Activated CD4-positive, alpha-beta memory T cell treated with anti-CD3 and anti-CD28 coated beads for 36 hours (primary cell): ENCODE data around the gene CD48. TPM values are rescaled to one million over a fixed set of nuclear protein-coding genes. Genes with fewer than 3 reads are reported as not detected.

Experiments
- CTCF ChIA-PET: fragments of 350-600 bp; sonication (Branson Sonifier 250); formaldehyde crosslinking; loops from one replicate; lab custom pipeline; 2021; ENCODE audit warnings: antibody characterized with exemption, inconsistent platforms; lab: Charles Lee
- POLR2A ChIA-PET: fragments of 350-600 bp; sonication (Branson Sonifier 250); formaldehyde crosslinking; loops from one replicate; lab custom pipeline; 2021; ENCODE audit warnings: antibody characterized with exemption; lab: Charles Lee
- DNase-seq: peaks from one replicate; pipeline ENCODE4 v3.0.0-alpha.2; 2020
- H3K27ac Mint-ChIP-seq: one replicate; pipeline ENCODE4 v1.8.0; 2021; ENCODE audit warnings: mixed read lengths
- H3K27me3 Mint-ChIP-seq: one replicate; pipeline ENCODE4 v1.8.0; 2021; ENCODE audit warnings: mixed read lengths
- H3K36me3 Mint-ChIP-seq: one replicate; pipeline ENCODE4 v1.8.0; 2021; ENCODE audit warnings: mixed read lengths
- H3K4me1 Mint-ChIP-seq: one replicate; pipeline ENCODE4 v1.8.0; 2021; ENCODE audit warnings: low read depth, mixed read lengths
- H3K4me3 Mint-ChIP-seq: one replicate; pipeline ENCODE4 v1.8.0; 2021; ENCODE audit warnings: mild to moderate bottlenecking, mixed read lengths
- H3K9me3 Mint-ChIP-seq: one replicate; pipeline ENCODE4 v1.8.0; 2021; ENCODE audit warnings: mixed read lengths
- intact Hi-C: fragments of 100-400 bp; cut with micrococcal nuclease; formaldehyde crosslinking; loops from one replicate; pipeline ENCODE4 v1.15.1; 2023
- total RNA-seq, 2 experiments: library from RNA; stranded (reverse); gene quantifications; one replicate each; pipeline ENCODE4 v1.2.3, GENCODE V29; 2021

Gene CD48, protein sequence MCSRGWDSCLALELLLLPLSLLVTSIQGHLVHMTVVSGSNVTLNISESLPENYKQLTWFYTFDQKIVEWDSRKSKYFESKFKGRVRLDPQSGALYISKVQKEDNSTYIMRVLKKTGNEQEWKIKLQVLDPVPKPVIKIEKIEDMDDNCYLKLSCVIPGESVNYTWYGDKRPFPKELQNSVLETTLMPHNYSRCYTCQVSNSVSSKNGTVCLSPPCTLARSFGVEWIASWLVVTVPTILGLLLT
- total RNA-seq: 100 to 1,000 TPM; 190 to 194 TPM

DNA sequence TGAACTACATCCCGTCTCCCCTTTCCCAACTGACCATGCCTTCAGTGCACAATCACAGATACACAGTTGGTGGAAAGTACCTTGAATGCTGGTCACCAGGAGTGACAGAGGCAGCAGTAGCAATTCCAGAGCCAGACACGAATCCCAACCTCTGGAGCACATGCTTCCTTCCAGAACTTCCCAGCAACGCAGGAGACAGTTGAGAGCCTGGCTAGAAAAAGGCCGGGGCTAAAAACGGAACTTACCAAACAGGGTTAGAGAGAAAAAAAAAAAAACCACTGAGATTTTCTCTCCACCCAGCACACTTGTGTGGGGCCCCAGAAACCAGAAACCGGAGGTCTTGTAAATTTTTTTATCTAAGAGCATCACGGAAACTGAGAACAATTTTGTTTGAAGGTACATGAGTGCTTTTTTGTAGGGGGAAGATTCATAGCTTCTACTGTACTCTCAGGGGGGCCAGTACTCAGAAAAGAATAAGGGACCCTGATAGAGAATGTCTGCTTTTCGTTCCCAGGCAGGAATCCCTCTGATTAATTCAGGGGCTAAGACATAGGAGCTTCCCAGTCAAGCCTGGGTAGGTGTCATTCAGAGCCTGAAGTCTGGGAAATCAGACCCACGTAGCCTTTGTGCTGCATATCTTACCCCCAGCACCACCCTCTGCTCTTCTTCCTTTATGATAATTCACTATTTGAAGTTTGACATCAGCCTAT, at the start of gene CD48:
Gene CD48, minus strand, starts transcription at position 221 of the 710 bp plus-strand sequence. Its CDS starts 59 bp downstream, at position 162.
- H3K4me3 Mint-ChIP-seq: no peak within 1 kb of the TSS
- H3K4me1 Mint-ChIP-seq: peaks cover 17% of the 10 kb centered on the region
- intact Hi-C loops: loop anchor here (1.0 kb wide), 3 partner anchors 56 to 85 kb away; no protein-coding TSS in a partner anchor
- no peaks in the 10 kb centered on the region for H3K9me3 Mint-ChIP-seq
- H3K27me3 Mint-ChIP-seq: no peaks in the 10 kb centered on the region
- ChIA-PET CTCF (interaction anchor here (0.5 to 6.1 kb wide), 11 partner anchors 12 to 446 kb away, joined by 3 to 51 read pairs (median 5); no protein-coding TSS in a partner anchor), POLR2A (interaction anchor here (0.6 to 3.3 kb wide), 15 partner anchors 22 to 264 kb away, joined by 3 to 15 read pairs (median 5); partner anchors contain the start of gene SLAMF1)
- H3K36me3 Mint-ChIP-seq: peaks cover 8% of the 10 kb centered on the region
- no peak within 1 kb of the TSS for H3K27ac Mint-ChIP-seq
- peak; percentile 65 for DNase-seq

DNA sequence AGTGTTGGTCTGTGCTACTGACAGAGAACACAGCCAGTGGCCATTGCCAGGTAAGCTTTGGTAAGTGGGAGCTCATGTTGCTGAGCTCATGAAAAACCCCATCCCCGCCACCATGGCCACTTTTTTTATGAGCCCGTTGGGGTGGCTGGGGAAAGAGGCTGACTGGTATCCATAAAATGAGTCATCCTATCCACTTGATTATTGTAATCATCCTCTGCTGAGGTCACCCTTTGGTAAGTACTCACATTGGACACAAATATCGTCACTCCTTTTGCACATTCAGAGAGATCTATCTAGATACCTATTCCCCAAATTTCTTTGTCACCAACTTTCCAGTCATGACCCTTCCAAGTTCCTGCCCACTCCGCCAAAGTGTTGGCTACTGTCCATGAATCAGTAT, 49.4 kb upstream of the CD48 start:
- DNase-seq: no peak
- ChIA-PET CTCF (interaction anchor here (1.5 kb wide), 1 partner anchor 16 kb away, joined by 5 read pairs; no protein-coding TSS in a partner anchor), POLR2A (no interaction called here)
- Mint-ChIP-seq H3K9me3 (peaks cover 2% of the 10 kb centered on the region), H3K27ac (no peak overlapping the region), H3K36me3 (no peaks in the 10 kb centered on the region), H3K4me3 (no peak overlapping the region), H3K27me3 (no peaks in the 10 kb centered on the region), H3K4me1 (peaks cover 10% of the 10 kb centered on the region)
- intact Hi-C loops: no loop called here

GRCh38 chr1:160759740-160760139, 48.1 kb upstream of the CD48 start:
- Mint-ChIP-seq H3K9me3 (peaks cover 2% of the 10 kb centered on the region), H3K27me3 (no peaks in the 10 kb centered on the region), H3K4me3 (no peak overlapping the region), H3K36me3 (no peaks in the 10 kb centered on the region), H3K27ac (no peak overlapping the region), H3K4me1 (peaks cover 16% of the 10 kb centered on the region)
- ChIA-PET POLR2A (no interaction called here), CTCF (no interaction called here)
- no peak for DNase-seq
- intact Hi-C loops: no loop called here

DNA sequence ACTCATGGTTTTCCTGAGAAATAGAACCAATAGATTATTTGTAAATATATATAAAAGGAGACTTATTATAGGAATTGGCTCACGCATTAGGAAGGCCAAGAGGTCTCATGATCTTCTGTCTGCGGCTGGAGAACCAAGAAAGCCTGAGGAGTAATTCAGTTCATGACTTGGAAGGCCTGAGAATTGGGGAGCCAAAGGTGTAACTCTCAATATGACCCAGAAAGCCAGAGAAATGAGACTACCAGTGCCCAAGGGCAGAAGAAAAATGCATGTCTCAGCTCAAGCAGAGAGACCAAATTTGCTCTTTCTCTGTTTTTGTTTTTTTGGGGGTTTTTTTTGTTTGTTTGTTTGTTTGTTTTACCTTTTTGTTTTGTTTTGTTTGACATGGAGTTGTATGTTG, 46.9 kb upstream of the CD48 start:
- no peak for DNase-seq
- Mint-ChIP-seq H3K27ac (no peak overlapping the region), H3K4me3 (no peak overlapping the region), H3K4me1 (peaks cover 16% of the 10 kb centered on the region), H3K27me3 (no peaks in the 10 kb centered on the region), H3K9me3 (peaks cover 2% of the 10 kb centered on the region), H3K36me3 (peaks cover 2% of the 10 kb centered on the region)
- intact Hi-C loops: no loop called here
- ChIA-PET CTCF (interaction anchor here (1.2 kb wide), 1 partner anchor 9 kb away, joined by 3 read pairs; no protein-coding TSS in a partner anchor), POLR2A (no interaction called here)

DNA sequence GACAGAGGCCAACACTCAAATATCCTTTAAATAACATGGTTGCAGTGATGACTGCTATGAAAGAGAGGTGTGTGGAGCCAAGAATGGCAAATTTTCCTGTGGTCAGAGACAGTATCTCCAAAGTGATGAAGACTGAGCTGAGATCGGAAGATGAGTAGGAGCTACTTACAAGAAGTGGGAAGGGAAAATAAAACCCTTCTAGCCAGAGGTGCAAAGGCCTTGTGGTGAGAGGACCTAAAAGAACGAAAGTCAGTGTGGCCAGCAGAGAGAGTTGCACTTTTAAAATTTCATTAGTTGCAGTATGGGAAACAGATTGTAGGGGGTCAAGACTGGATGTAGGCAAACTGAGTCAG, 45.2 kb upstream of the CD48 start:
- peaks cover 27% of the 10 kb centered on the region for H3K4me1 Mint-ChIP-seq
- peaks cover 2% of the 10 kb centered on the region for H3K9me3 Mint-ChIP-seq
- ChIA-PET POLR2A (interaction anchor here (1.4 kb wide), 1 partner anchor 11 kb away, joined by 3 read pairs; no protein-coding TSS in a partner anchor), CTCF (interaction anchor here (0.8 to 2.9 kb wide), 2 partner anchors 11 to 195 kb away, joined by 5 to 15 read pairs; no protein-coding TSS in a partner anchor)
- H3K27me3 Mint-ChIP-seq: no peaks in the 10 kb centered on the region
- no peak for DNase-seq
- H3K36me3 Mint-ChIP-seq: peaks cover 2% of the 10 kb centered on the region
- intact Hi-C loops: no loop called here
- H3K4me3 Mint-ChIP-seq: no peak overlapping the region
- no peak overlapping the region for H3K27ac Mint-ChIP-seq

- no peak for DNase-seq
- ChIA-PET POLR2A (interaction anchor here (1.1 to 1.4 kb wide), 2 partner anchors 12 to 17 kb away, joined by 3 read pairs; partner anchors contain the start of gene SLAMF7), CTCF (interaction anchor here (0.7 to 2.9 kb wide), 6 partner anchors 11 to 226 kb away, joined by 3 to 15 read pairs (median 4); no protein-coding TSS in a partner anchor)
- H3K27ac Mint-ChIP-seq: peak overlapping the region; percentile 64
- no peak overlapping the region for H3K4me3 Mint-ChIP-seq
- peaks cover 2% of the 10 kb centered on the region for H3K36me3 Mint-ChIP-seq
- intact Hi-C loops: no loop called here
- peaks cover 2% of the 10 kb centered on the region for H3K9me3 Mint-ChIP-seq
- peaks cover 32% of the 10 kb centered on the region for H3K4me1 Mint-ChIP-seq
- H3K27me3 Mint-ChIP-seq: no peaks in the 10 kb centered on the region
Measured at GRCh38 chr1:160755911-160756848, 44.6 kb upstream of the CD48 start.

- Mint-ChIP-seq H3K27me3 (no peaks in the 10 kb centered on the region), H3K4me3 (no peak overlapping the region), H3K9me3 (peaks cover 2% of the 10 kb centered on the region), H3K36me3 (peaks cover 6% of the 10 kb centered on the region), H3K4me1 (peaks cover 39% of the 10 kb centered on the region), H3K27ac (no peak overlapping the region)
- intact Hi-C loops: no loop called here
- DNase-seq: no peak
- POLR2A ChIA-PET: interaction anchor here (1.1 kb wide), 1 partner anchor 16 kb away, joined by 3 read pairs; the partner anchor contains the start of gene SLAMF7
- CTCF ChIA-PET: interaction anchor here (0.7 to 2.9 kb wide), 5 partner anchors 12 to 226 kb away, joined by 3 to 15 read pairs (median 3); no protein-coding TSS in a partner anchor
Measured at GRCh38 chr1:160755461-160755860, 43.8 kb upstream of the CD48 start.

DNA sequence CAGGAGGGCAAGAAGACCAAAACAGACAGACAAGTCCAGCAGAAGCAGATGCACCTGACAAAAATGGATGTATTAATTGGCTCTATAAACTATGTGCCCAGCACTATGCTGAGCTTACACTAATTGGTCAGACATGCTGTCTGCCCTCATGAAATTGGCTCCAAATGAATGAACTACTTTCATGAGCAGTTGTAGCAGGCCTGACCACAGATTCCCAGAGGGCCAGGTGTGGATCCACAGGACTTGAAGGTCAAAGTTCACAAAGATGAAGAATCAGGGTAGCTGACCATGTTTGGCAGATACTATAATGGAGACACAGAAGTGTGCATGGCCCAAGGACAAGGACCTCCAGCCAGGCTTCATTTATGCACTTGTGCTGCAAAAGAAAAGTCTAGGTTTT, 42.0 kb upstream of the CD48 start:
- POLR2A ChIA-PET: no interaction called here
- DNase-seq: no peak
- peaks cover 2% of the 10 kb centered on the region for H3K9me3 Mint-ChIP-seq
- H3K27ac Mint-ChIP-seq: no peak overlapping the region
- no peak overlapping the region for H3K4me3 Mint-ChIP-seq
- intact Hi-C loops: no loop called here
- H3K27me3 Mint-ChIP-seq: no peaks in the 10 kb centered on the region
- H3K4me1 Mint-ChIP-seq: peaks cover 50% of the 10 kb centered on the region
- peaks cover 7% of the 10 kb centered on the region for H3K36me3 Mint-ChIP-seq
- CTCF ChIA-PET: interaction anchor here (0.6 to 1.5 kb wide), 2 partner anchors 26 to 28 kb away, joined by 3 read pairs; no protein-coding TSS in a partner anchor

- H3K36me3 Mint-ChIP-seq: peaks cover 7% of the 10 kb centered on the region
- H3K27ac Mint-ChIP-seq: no peak overlapping the region
- H3K4me1 Mint-ChIP-seq: peaks cover 56% of the 10 kb centered on the region
- no peak overlapping the region for H3K4me3 Mint-ChIP-seq
- POLR2A ChIA-PET: no interaction called here
- CTCF ChIA-PET: no interaction called here
- peaks cover 2% of the 10 kb centered on the region for H3K9me3 Mint-ChIP-seq
- no peaks in the 10 kb centered on the region for H3K27me3 Mint-ChIP-seq
- DNase-seq: no peak
- intact Hi-C loops: no loop called here
Measured at GRCh38 chr1:160752924-160753323, 41.3 kb upstream of the CD48 start.

GRCh38 chr1:160752406-160752805, 40.8 kb upstream of the CD48 start:
- H3K4me1 Mint-ChIP-seq: peaks cover 60% of the 10 kb centered on the region
- ChIA-PET POLR2A (no interaction called here), CTCF (interaction anchor here (0.6 kb wide), 1 partner anchor 168 kb away, joined by 3 read pairs; no protein-coding TSS in a partner anchor)
- no peak for DNase-seq
- no peak overlapping the region for H3K4me3 Mint-ChIP-seq
- H3K9me3 Mint-ChIP-seq: peaks cover 2% of the 10 kb centered on the region
- H3K36me3 Mint-ChIP-seq: peaks cover 7% of the 10 kb centered on the region
- no peaks in the 10 kb centered on the region for H3K27me3 Mint-ChIP-seq
- intact Hi-C loops: no loop called here
- no peak overlapping the region for H3K27ac Mint-ChIP-seq

- H3K4me3 Mint-ChIP-seq: no peak overlapping the region
- no peaks in the 10 kb centered on the region for H3K27me3 Mint-ChIP-seq
- peak; percentile 29 for DNase-seq
- H3K36me3 Mint-ChIP-seq: peaks cover 7% of the 10 kb centered on the region
- intact Hi-C loops: no loop called here
- peak overlapping the region; percentile 43 for H3K27ac Mint-ChIP-seq
- H3K9me3 Mint-ChIP-seq: no peaks in the 10 kb centered on the region
- ChIA-PET POLR2A (no interaction called here), CTCF (interaction anchor here (1.0 to 7.2 kb wide), 3 partner anchors 17 to 203 kb away, joined by 3 to 85 read pairs (median 3); no protein-coding TSS in a partner anchor)
- peaks cover 45% of the 10 kb centered on the region for H3K4me1 Mint-ChIP-seq
Measured at GRCh38 chr1:160750608-160751007, 39.0 kb upstream of the CD48 start.
